GM19328 (cell line): ENCODE data around the gene RAB14.

ENCODE experiments used
- ATAC-seq: cut with Tn5 transposase; IDR thresholded peaks from one replicate; pipeline ENCODE4 v1.9.1; 2021; ENCODE audit warnings: mild to moderate bottlenecking, moderate library complexity; ENCODE audit not compliant: unreplicated experiment

Gene RAB14

DNA sequence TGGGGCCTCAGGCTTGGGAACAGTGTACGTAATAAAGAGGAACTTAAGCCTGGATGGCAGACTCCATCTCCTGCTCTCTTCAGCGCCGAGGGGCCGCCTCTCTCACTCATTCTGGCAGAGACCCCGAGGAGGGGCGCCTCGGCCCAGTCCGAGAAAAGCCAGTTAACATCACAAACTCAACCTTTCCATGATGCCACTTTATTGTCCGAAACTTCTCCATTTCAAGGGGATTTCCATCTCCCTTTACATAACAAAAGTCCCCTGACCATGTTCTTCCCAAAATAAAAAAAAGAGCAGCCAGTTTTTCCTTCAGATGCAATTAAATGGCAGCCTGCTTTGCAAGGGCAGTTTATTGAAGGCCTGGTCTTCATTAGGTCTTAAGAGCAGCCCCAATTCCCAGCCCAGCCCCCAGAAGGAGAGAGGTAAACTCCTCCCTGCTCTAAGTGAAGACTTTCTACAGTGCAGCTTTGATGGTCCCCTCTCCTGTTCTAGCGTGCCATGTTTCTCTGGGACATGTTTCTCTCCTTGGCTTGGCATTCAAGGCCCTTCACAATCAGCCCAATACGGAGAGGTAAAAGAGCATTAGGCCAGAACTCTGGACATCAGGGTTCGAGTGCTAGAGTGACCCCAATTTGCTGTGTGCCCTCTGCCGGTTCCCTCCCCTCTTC lies 19.5 kb upstream of the RAB14 start:
- no peak for ATAC-seq

- no peak for ATAC-seq
These were observed 17.9 kb upstream of the RAB14 start for GRCh38 chr9:121219530-121219929.

- ATAC-seq, result no peak
These were observed 16.8 kb upstream of the RAB14 start for GRCh38 chr9:121218357-121219027.

- peak; percentile 74 for ATAC-seq
These were observed 16.1 kb upstream of the RAB14 start for GRCh38 chr9:121217609-121218292.

DNA sequence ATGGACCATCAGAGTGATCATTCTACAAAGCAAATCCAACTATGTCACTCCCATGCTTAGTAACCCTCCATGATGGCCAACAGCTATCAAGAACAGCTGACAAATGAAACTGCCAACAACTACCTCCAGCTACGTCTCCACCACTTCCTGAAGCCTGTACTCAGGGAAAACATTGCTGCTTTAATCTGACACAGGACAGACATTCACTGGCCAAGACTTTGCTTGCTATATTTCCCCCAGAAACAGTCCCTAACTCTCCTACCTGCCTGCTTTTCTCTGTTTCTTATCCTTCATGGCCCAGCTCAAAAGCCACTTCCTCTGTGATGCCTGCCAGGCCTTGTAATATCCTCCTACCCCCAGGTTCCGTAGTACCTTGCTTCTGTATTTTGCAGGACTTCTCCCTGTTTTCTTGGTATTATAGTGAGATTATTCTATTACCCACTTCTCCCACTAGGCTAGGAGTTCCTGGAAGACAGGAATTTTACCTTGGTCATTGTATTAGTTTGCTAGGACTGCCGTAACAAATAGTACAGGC lies 14.7 kb upstream of the RAB14 start:
- no peak for ATAC-seq

DNA sequence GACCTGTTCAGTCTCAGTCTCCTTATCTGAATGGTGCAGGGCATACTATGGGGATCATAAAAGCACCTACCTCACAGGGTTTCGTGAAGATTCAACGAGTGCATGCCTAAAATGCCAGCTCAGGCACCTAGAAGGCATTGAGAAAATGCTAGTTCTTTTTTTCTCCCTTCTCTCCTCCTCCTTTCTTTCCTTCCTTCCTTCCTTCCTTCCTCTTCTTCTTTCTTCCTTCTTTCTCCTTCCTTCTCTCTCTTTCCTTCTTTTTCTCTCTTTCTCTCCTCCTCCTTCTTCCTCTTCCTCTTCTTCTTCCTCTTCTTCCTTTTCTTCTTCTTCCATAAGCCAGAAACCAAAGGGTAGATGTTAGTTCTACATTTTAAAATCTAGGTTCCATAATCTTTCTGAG lies 12.3 kb upstream of the RAB14 start:
- ATAC-seq, result no peak

- ATAC-seq, result no peak
These were observed 11.6 kb upstream of the RAB14 start for GRCh38 chr9:121213136-121213806.

- ATAC-seq, result no peak
These were observed 8.9 kb upstream of the RAB14 start for GRCh38 chr9:121210536-121210935.

DNA sequence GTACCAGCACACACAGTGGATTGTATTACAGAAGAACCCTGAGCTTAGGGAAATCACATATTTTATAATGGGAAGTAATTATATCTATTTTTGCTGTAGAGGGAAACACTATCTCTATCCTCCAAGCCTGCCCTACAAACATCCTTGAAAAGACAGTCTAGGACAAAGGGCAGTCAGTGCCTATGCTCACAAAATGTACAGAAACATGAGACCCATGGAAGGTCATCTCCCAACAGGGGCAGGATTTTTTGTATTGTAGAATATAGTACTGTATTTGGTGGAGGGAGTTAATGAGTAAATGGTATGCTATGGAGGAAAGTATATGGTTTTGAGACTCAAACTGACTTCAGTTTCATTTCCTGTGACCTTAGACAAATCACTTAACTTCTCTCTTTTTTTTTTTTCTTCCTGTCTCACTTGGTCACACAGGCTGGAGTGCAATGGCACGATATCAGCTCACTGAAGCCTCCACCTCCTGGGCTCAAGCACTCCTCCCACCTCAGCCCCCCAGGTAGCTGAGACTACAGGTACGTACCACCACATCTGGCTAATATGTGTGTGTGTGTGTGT lies 5.8 kb upstream of the RAB14 start:
- ATAC-seq, result peak; percentile 74

- ATAC-seq, result peak; percentile 35
These were observed 5.1 kb upstream of the RAB14 start for GRCh38 chr9:121206516-121207370.

DNA sequence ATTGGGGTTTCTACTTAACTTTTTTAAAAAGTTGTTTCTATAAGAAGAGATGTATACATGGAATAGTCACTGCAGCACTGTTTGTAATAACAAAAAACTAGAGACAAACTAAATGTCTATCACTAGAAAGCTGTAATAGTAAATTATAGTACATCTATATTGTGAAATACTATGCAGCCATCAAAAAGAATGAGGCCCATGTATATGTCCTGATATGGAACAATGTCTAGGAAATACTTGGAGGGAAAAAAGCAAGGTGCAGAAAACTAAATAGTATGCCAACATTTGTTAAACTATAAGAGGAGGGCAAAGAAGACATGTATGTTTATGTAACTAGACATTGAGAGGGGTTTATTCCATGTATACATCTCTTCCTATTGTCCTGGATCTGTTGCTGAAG lies 2.9 kb upstream of the RAB14 start:
- no peak for ATAC-seq

- ATAC-seq, result no peak
These were observed 2.5 kb upstream of the RAB14 start for GRCh38 chr9:121204121-121204520.

- ATAC-seq, result peak; percentile 23
These were observed 478 bp downstream of the RAB14 start for GRCh38 chr9:121201045-121201737.

- ATAC-seq, result no peak
These were observed 1.3 kb downstream of the RAB14 start for GRCh38 chr9:121200356-121200755.

DNA sequence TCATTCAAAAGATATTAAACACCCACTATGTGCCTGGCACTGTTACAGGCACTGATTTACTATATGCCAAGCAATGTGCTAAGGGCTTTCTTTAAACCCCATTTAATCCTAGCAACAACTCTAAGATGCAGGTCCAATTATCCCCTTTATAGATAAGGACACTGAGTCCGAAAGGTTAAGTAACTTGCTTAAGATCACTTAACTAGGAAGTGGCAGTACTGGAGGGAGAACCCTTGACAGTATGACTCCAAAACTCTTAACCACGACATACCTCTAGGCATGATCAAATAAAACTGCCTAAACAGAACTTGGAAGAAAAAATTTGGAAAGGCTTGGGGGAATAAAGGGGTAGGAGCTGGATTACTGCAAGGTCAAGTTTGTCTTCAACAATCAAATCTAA lies 1.7 kb downstream of the RAB14 start:
- ATAC-seq, result no peak

DNA sequence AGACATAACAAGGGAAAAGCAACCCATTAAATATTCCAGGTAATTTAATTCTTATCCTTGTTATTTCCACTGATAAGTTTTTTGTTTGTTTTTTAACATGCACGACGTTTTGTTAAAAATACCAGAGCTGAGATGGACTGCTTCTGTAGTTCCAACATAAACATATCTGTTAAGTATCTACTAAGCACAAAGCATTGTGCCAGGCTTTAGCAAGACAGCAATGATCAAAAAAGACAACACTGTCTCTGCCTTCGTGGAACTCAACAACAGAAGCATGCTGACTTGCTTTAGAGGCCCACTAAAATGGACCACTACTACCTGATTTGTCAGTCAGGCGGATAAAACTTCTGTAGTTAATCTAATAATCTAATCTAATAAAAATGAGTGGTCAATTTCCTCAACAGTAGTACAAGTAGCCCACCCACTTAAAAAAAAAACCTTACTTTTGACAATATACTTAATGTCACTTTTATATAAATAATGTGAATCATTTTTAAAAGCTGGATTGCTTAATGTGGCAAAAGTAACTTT lies 3.1 kb downstream of the RAB14 start:
- no peak for ATAC-seq

GRCh38 chr9:121197132-121197531 lies 4.5 kb downstream of the RAB14 start:
- ATAC-seq, result no peak

DNA sequence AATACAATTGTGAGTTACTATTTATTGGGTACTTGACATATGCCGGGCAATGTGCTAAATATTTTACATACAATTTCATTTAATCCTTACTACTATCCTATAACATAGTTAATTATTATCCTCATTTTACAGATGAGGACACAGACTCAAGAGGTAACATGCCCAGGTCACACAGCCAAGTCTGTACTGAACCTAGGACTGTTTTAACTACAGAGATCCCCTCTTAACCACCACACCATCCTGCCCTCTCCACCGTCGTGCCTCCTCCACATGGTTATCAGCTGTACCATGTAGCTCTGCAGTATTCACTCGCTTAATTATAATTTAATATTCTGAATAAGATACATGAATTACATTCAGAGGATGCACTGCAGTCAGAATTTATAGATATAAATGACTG lies 5.3 kb downstream of the RAB14 start:
- ATAC-seq, result no peak

- no peak for ATAC-seq
These were observed 6.9 kb downstream of the RAB14 start for GRCh38 chr9:121194730-121195129.
